ENCODE measurements around the gene SOX30.

DNA sequence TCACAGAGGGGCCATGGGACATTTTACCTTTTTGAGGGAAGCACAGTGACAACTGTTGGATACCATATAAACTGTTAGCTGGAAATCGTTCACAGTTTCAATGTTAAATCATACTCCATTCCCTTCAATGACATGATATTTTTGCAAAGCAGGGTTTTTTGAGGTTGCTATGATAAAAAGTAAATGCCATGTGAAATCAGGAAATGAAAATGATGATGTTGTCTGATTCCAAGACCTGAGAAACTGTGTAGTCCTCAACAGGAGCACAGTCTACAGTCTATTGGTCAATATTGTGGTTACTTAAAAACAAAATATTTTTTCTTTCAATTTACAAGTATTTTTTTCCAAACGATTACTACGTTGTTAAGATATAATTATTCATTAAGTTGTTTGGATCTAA lies 52.7 kb downstream of the SOX30 start:
- TF ChIP-seq CTCF (IDR thresholded peaks at IDR 0.05) (no peak), ZFX (IDR thresholded peaks at IDR 0.05; ENCODE audit: borderline replicate concordance) (no peak)

All from 22Rv1 (cell line).